ENCODE measurements around the gene UPK2. TPM values are rescaled to one million over a fixed set of nuclear protein-coding genes. Genes with fewer than 3 reads are reported as not detected.

Gene UPK2
- total and polyA plus RNA-seq, 2 of the 13 experiments (the other 11 are each of a cell fraction or from before 2014, with no cell fraction given): not detected

DNA sequence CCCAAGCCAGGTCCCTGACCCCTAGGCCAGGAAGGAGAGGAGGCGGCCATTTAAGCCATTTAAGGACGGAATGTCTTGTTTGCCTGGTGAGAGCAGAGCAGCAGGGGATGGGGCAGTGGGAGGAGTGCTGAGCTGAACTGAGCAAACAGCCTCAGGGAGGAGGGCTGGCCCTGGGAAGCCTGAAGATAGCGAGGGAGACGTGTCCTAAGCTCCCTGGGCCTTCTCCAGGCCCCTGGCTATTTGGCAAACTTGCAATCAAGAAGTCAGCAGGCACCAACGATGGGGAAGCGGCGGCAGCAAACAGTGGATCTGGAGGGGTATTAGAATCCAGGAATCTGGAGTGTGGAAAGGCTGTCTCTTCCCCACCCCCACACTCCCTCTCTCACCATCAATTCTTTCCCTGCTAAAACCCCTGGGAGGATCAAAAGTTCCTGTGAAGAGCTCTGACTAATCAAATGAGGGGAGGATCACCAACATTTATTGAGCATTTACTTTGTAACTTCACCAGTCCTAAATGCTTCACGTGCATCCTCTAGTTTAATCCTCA lies 39.2 kb upstream of the UPK2 start (continued):
- TF ChIP-seq RAD51 (IDR thresholded peaks at IDR 0.05; ENCODE audit: borderline replicate concordance): no peak
- TF ChIP-seq, protein P1, sequence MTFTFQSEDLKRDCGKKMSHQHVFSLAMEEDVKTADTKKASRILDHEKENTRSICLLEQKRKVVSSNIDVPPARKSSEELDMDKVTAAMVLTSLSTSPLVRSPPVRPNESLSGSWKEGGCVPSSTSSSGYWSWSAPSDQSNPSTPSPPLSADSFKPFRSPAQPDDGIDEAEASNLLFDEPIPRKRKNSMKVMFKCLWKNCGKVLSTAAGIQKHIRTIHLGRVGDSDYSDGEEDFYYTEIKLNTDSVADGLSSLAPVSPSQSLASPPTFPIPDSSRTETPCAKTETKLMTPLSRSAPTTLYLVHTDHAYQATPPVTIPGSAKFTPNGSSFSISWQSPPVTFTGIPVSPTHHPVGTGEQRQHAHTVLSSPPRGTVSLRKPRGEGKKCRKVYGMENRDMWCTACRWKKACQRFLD (CRISPR knock-in tag; IDR thresholded peaks at IDR 0.05; ENCODE audit: borderline replicate concordance): no peak
- TF ChIP-seq TGIF2 (CRISPR knock-in tag; IDR thresholded peaks at IDR 0.05): no peak
- TF ChIP-seq ZNF232 (CRISPR knock-in tag; IDR thresholded peaks at IDR 0.05; ENCODE audit: borderline replicate concordance): no peak
- TF ChIP-seq ZBTB7B (CRISPR knock-in tag; IDR thresholded peaks at IDR 0.05): peak; percentile 35; the same call in 1 of the 2 replicates
- TF ChIP-seq ZNF333 (CRISPR knock-in tag; IDR thresholded peaks at IDR 0.05; ENCODE audit: borderline replicate concordance): no peak
- TF ChIP-seq DMAP1 (CRISPR knock-in tag; IDR thresholded peaks at IDR 0.05): 0 out of 2 replicates have a peak, but pooled peaks have one; percentile 27
- TF ChIP-seq HDAC1 (CRISPR knock-in tag; IDR thresholded peaks at IDR 0.05): 0 out of 2 replicates have a peak, but pooled peaks have one; percentile 18
- TF ChIP-seq JUN (CRISPR knock-in tag; IDR thresholded peaks at IDR 0.05): no peak
- TF ChIP-seq, protein P2, sequence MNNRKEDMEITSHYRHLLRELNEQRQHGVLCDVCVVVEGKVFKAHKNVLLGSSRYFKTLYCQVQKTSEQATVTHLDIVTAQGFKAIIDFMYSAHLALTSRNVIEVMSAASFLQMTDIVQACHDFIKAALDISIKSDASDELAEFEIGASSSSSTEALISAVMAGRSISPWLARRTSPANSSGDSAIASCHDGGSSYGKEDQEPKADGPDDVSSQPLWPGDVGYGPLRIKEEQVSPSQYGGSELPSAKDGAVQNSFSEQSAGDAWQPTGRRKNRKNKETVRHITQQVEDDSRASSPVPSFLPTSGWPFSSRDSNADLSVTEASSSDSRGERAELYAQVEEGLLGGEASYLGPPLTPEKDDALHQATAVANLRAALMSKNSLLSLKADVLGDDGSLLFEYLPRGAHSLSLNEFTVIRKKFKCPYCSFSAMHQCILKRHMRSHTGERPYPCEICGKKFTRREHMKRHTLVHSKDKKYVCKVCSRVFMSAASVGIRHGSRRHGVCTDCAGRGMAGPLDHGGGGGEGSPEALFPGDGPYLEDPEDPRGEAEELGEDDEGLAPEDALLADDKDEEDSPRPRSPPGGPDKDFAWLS (CRISPR knock-in tag; IDR thresholded peaks at IDR 0.05; ENCODE audit: borderline replicate concordance): no peak
- TF ChIP-seq ESRRA (CRISPR knock-in tag; IDR thresholded peaks at IDR 0.05; ENCODE audit: low read depth): peak; percentile 57; the same call in 1 of the 2 replicates
- TF ChIP-seq ZNF816 (CRISPR knock-in tag; IDR thresholded peaks at IDR 0.05; ENCODE audit: borderline replicate concordance): no peak
- TF ChIP-seq TP53 (CRISPR knock-in tag; conservative IDR thresholded peaks at IDR 0.05): no peak
- TF ChIP-seq, protein P3, sequence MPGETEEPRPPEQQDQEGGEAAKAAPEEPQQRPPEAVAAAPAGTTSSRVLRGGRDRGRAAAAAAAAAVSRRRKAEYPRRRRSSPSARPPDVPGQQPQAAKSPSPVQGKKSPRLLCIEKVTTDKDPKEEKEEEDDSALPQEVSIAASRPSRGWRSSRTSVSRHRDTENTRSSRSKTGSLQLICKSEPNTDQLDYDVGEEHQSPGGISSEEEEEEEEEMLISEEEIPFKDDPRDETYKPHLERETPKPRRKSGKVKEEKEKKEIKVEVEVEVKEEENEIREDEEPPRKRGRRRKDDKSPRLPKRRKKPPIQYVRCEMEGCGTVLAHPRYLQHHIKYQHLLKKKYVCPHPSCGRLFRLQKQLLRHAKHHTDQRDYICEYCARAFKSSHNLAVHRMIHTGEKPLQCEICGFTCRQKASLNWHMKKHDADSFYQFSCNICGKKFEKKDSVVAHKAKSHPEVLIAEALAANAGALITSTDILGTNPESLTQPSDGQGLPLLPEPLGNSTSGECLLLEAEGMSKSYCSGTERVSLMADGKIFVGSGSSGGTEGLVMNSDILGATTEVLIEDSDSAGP (CRISPR knock-in tag; IDR thresholded peaks at IDR 0.05; ENCODE audit: borderline replicate concordance): peak; percentile 56; the same call in 1 of the 2 replicates
- TF ChIP-seq ZFAT (CRISPR knock-in tag; conservative IDR thresholded peaks at IDR 0.05): no peak
- TF ChIP-seq ZKSCAN1 (IDR thresholded peaks at IDR 0.05; ENCODE audit: low read length): no peak
- no peak for TF ChIP-seq ZNF577 (CRISPR knock-in tag; IDR thresholded peaks at IDR 0.05; ENCODE audit: borderline replicate concordance, low read depth)
- TF ChIP-seq YY1 (IDR thresholded peaks at IDR 0.05; ENCODE audit: insufficient read depth, insufficient replicate concordance, low read depth, low read length): peak; percentile 71
- no peak for TF ChIP-seq ZNF768 (CRISPR knock-in tag; IDR thresholded peaks at IDR 0.05)

All from HepG2 (cell line).